WI38 (cell line): ENCODE data around the gene SEMA6A.

Source experiments
- H3K4me3 ChIP-seq: 2 replicates; pipeline ENCODE4 v1.5.1; 2011; ENCODE audit warnings: low read depth, mild to moderate bottlenecking, control low read depth, low read length
- CTCF ChIP-seq: IDR thresholded peaks from 2 replicates; pipeline ENCODE4 v1.5.1; 2012; ENCODE audit warnings: low read depth, mild to moderate bottlenecking, control low read depth, low read length

SEMA6A gene

GRCh38 chr5:116522356-116523136 lies 52.1 kb downstream of the SEMA6A start:
- TF ChIP-seq CTCF = no peak
- H3K4me3 ChIP-seq = no peak overlapping the region

DNA sequence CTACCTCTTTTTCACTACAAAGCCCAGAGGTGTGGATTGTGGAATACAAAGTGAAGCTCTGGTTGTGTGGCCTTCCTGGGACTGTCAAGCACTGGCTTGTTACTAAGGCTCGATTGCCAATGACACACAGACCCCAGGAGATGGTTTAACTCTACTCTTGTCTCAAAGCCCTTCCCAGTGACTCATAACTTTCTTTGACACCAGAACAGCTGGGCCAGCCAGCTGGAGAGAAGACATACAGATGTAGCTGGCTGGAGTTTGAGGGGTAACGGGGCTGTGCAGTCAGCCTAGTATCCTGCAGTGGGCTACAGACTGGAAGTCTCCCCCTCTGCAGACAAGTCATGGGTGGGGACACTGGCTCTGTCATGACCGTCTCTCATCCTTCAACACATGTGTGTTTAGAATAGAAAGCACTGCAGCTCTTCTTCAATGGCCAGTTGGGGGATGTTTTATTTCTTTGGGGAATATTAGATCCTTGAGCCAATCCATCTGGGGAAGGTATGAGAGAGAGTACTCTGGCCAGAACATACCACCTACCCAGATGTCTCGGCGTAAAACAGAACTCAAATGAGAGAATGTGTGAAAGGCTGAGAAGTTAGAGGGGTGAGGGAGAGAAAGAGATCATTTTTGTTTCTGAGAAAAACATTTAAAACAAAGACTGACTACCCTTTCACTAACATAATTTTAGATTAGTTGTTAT lies 53.3 kb downstream of the SEMA6A start:
- H3K4me3 ChIP-seq = no peak overlapping the region
- TF ChIP-seq CTCF = no peak

DNA sequence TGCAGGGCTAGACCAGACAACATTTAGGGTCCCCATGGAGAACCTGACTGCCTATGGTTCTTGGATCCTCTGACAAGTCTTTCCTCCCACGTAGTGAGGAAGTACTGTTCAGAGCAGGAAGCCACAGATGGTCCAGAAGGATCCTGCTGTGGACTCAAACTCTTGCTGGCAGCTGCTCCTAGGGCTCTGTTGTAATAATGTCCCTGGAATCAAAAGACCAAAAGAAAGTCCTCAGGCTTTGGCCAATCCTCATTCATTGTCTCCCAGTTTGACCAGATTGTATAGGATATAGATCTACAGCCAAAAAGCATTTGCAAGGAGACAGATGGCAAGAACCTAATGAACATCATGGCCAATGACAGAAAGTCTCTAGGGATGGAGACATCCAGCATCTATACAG lies 53.9 kb downstream of the SEMA6A start:
- H3K4me3 ChIP-seq = no peak overlapping the region
- TF ChIP-seq CTCF = no peak

GRCh38 chr5:116518423-116518822 lies 56.2 kb downstream of the SEMA6A start:
- no peak for TF ChIP-seq CTCF
- no peak overlapping the region for H3K4me3 ChIP-seq

DNA sequence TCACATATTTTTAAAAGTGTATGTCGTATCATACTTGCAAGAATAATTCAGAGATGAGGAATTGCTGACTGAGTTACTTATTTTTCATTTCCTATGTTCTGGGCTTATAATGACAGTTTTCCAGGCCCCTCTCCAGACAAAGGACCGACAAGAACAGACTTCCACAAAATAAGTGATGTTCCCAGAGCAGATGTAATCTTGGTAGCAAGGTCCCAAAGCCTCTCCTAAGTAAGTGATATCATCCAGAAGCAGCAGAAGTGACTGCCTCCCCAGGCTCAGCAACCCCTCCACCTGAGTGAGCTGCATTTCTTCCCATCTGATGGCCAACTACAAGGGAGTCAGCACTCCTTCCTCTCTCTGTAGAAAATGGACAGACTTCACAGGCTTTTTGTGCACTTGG lies 57.1 kb downstream of the SEMA6A start:
- TF ChIP-seq CTCF = no peak
- no peak overlapping the region for H3K4me3 ChIP-seq

- TF ChIP-seq CTCF = no peak
These were observed 58.6 kb downstream of the SEMA6A start for GRCh38 chr5:116516021-116516420.

DNA sequence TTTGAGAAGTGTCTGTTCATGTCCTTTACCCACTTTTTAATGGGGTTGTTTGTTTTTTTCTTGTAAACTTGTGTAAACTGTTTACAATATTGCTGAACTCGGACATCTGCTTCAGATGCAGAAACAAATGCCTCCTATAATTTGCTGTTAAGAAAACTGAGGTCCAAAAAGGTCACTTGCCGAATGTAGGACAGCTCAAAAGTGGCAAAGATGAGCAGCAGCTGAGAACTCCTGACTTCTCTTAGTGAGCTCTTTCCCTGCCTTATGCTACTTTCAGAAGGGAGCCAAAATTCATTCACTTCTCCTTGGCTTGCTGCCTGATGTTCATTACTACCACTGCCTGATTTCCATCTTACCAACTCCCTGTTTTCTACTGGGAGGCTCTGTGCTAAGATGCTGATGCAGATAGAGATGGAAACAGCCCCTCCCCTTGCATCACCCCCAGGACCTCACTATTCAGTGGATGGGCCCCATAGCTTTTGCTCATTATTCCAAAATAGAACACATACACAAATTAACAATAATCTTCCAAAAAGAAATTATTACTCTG lies 60.1 kb downstream of the SEMA6A start:
- TF ChIP-seq CTCF = no peak
- H3K4me3 ChIP-seq = no peak overlapping the region

More at GRCh38 chr5:116516021-116516420, 58.6 kb downstream of the SEMA6A start:
- no peak overlapping the region for H3K4me3 ChIP-seq
